Glomerular endothelial cell (primary cell): Measurements from ENCODE around the gene TRIO. TPM values are rescaled to one million over a fixed set of nuclear protein-coding genes. Genes with fewer than 3 reads are reported as not detected.

Source experiments
- DNase-seq: peaks from one replicate; pipeline ENCODE4 v3.0.0-alpha.2; 2011; ENCODE audit warnings: low read depth, low spot score; ENCODE audit errors: extremely low read depth
- total RNA-seq: library from RNA; depleted of rRNA; stranded (reverse); fragments of >200 nt; gene quantifications from 2 replicates; pipeline ENCODE4 v1.2.3, GENCODE V29; 2015

Gene TRIO
- total RNA-seq, 1 donor from 2014 or later: 304 TPM

GRCh38 chr5:14465116-14465515, 322.0 kb downstream of the TRIO start:
- no peak for DNase-seq

- DNase-seq: no peak
Observed at GRCh38 chr5:14465776-14466175, 322.6 kb downstream of the TRIO start.

GRCh38 chr5:14467251-14467650, 324.1 kb downstream of the TRIO start:
- DNase-seq: no peak

GRCh38 chr5:14467886-14468285, 324.7 kb downstream of the TRIO start:
- no peak for DNase-seq

GRCh38 chr5:14469551-14470377, 326.6 kb downstream of the TRIO start:
- DNase-seq: no peak

GRCh38 chr5:14471507-14471906, 328.4 kb downstream of the TRIO start:
- no peak for DNase-seq

GRCh38 chr5:14472986-14473567, 329.9 kb downstream of the TRIO start:
- DNase-seq: no peak

GRCh38 chr5:14475045-14475444, 331.9 kb downstream of the TRIO start:
- no peak for DNase-seq

GRCh38 chr5:14476786-14477435, 333.8 kb downstream of the TRIO start:
- peak; percentile 14 for DNase-seq

GRCh38 chr5:14479143-14479696, 336.1 kb downstream of the TRIO start:
- DNase-seq: no peak

- no peak for DNase-seq
Observed at GRCh38 chr5:14481349-14481748, 338.2 kb downstream of the TRIO start.

GRCh38 chr5:14482085-14482484, 338.9 kb downstream of the TRIO start:
- DNase-seq: no peak

- DNase-seq: no peak
Observed at GRCh38 chr5:14483504-14484157, 340.5 kb downstream of the TRIO start.

- no peak for DNase-seq
Observed at GRCh38 chr5:14486486-14486885, 343.3 kb downstream of the TRIO start.

GRCh38 chr5:14486996-14487896, 344.1 kb downstream of the TRIO start:
- no peak for DNase-seq

GRCh38 chr5:14487897-14488570, 344.9 kb downstream of the TRIO start:
- DNase-seq: no peak

- no peak for DNase-seq
Observed at GRCh38 chr5:14488709-14489108, 345.6 kb downstream of the TRIO start.

GRCh38 chr5:14489643-14490042, 346.5 kb downstream of the TRIO start:
- no peak for DNase-seq

- no peak for DNase-seq
Observed at GRCh38 chr5:14490309-14490711, 347.2 kb downstream of the TRIO start.
